ENCODE data around the gene CPNE5. TPM values are rescaled to one million over a fixed set of nuclear protein-coding genes. Genes with fewer than 3 reads are reported as not detected.

Gene CPNE5
- total and polyA plus RNA-seq, 9 of the 15 experiments (the other 6 are each of a cell fraction or from before 2014, with no cell fraction given) = 0.14 to 1.0 (median 0.46) TPM; not detected in 2

DNA sequence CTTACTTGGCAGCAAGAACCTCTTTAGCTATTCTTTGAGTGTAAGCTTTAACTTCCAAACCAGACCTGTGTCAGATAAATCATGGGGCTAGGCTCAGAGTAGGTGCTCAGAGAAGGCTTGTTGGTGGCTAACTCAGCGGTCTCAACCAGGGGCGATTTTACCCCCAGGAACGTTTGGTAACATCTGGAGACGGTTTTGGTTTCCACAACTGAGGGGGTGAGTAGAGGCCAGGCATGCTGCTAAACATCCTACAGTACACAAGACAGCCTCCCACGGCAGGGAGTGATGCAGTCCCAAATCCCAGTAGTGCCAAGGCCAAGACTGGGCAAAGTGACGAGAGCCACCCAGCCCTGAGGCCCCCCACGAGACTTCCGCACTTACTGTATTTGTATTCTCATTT, 82.5 kb downstream of the CPNE5 start:
- H2AFZ ChIP-seq (ENCODE audit: low read depth, low read length) = no peak overlapping the region
- H3K27ac ChIP-seq (ENCODE audit: extremely low read depth, low read depth, low read length) = no peak overlapping the region
- peaks cover 16 to 30% of the 10 kb centered on the region in 2 experiments; a peak in 4 of 5 replicates for H3K27me3 ChIP-seq (ENCODE audit: control insufficient read depth in 2 of 2, insufficient read depth in 2 of 2, low read length in 2 of 2)
- no peak overlapping the region for H3K9ac ChIP-seq (ENCODE audit: insufficient read depth in 1 of 2, low read depth in 2 of 2, low read length in 2 of 2)
- ChIA-PET CTCF (ENCODE audit: low intra/inter-chr PET ratio) (no interaction called here), POLR2A (interaction anchor here (0.7 kb wide), 1 partner anchor 41 kb away, joined by 4 read pairs; no protein-coding TSS in a partner anchor)
- H3K4me1 ChIP-seq (replicated peaks in 1 of 2; ENCODE audit: control insufficient read depth in 2 of 2, insufficient read depth in 2 of 2, low read length in 2 of 2) = peaks cover 0 to 5% of the 10 kb centered on the region in 2 experiments; a peak in 3 of 5 replicates
- BruUV-seq (replicated peaks) = no TSS peak
- H3K4me3 ChIP-seq = no peak overlapping the region
- in situ Hi-C loops (cut with MboI) (loop anchor here (10.0 kb wide), 1 partner anchor 132 kb away; no protein-coding TSS in a partner anchor), intact Hi-C loops (cut with micrococcal nuclease) (no loop called here)
- H3K36me3 ChIP-seq (ENCODE audit: control insufficient read depth, insufficient read depth, low read length) = no peaks in the 10 kb centered on the region
- TF ChIP-seq MYNN (IDR thresholded peaks at IDR 0.05) (no peak), MYNN (CRISPR knock-in tag; IDR thresholded peaks at IDR 0.05) (no peak), MYC (IDR thresholded peaks at IDR 0.05; ENCODE audit: low read depth, low read length) (no peak), MYC (CRISPR knock-in tag; IDR thresholded peaks at IDR 0.05; ENCODE audit: borderline replicate concordance, low read depth) (no peak), ZC3H4 (CRISPR knock-in tag; IDR thresholded peaks at IDR 0.05; ENCODE audit: borderline replicate concordance) (no peak), NFXL1 (CRISPR knock-in tag; IDR thresholded peaks at IDR 0.05) (no peak), L3MBTL2 (IDR thresholded peaks at IDR 0.05) (no peak), GABPB2 (CRISPR knock-in tag; conservative IDR thresholded peaks at IDR 0.05) (no peak), HMG20B (CRISPR knock-in tag; IDR thresholded peaks at IDR 0.05) (no peak), MYBL2 (IDR thresholded peaks at IDR 0.05; ENCODE audit: low read depth) (no peak), MYBL2 (CRISPR knock-in tag; IDR thresholded peaks at IDR 0.05; ENCODE audit: borderline replicate concordance) (no peak)
- ATAC-seq = no peak
- DNase-seq (ENCODE audit: extremely low read depth in 1 of 4, low spot score in 3 of 4) = no peak
- no peak for FAIRE-seq
- WGBS (ENCODE audit: insufficient coverage, low coverage, missing lambda C conversion rate) = 27% methylated on average over 8 of the region's 8 CpGs
- H4K20me1 ChIP-seq (replicated peaks; ENCODE audit: control insufficient read depth, insufficient read depth, low read length) = peaks cover 14% of the 10 kb centered on the region; the same call in 1 of the 2 replicates
- H3K4me2 ChIP-seq (ENCODE audit: insufficient read depth, low read length) = no peak overlapping the region
- no peaks in the 10 kb centered on the region for H3K9me3 ChIP-seq (replicated peaks; ENCODE audit: control insufficient read depth, insufficient read depth, low read depth, low read length)
- H3K9me1 ChIP-seq (ENCODE audit: control insufficient read depth, insufficient read depth, low read length) = no peaks in the 10 kb centered on the region
- H3K79me2 ChIP-seq (ENCODE audit: control insufficient read depth, insufficient read depth, low read length) = no peaks in the 10 kb centered on the region
